Measurements from ENCODE around the gene ADAMTSL1.

Gene ADAMTSL1

DNA sequence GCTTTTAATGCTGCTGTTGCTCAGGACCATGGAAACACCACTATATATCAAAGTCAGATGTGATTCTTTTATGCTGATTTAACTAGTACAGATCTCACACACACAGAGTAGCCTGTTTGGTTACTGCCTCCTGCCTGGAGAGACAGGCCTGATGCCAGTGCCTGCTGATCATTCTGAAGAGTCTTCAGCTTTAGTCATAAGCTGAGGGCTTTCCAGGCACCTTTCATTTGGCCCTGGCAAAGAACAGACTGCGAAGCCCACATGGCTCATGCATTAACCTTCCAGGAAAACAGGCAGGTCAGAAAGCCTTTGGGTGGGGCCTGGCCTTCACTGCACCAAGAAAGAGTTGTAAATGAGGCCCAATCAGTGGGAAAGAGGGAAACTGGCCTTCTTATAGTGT, 414.3 kb downstream of the ADAMTSL1 start:
- no peak overlapping the region for H3K4me3 ChIP-seq (ENCODE audit: low read depth, low read length)
- no peak for TF ChIP-seq CTCF (conservative IDR thresholded peaks at IDR 0.05; ENCODE audit: low read depth, low read length)
- peak; percentile 45 for DNase-seq (ENCODE audit: low read depth)

GRCh38 chr9:18889550-18889949, 415.6 kb downstream of the ADAMTSL1 start:
- H3K4me3 ChIP-seq (ENCODE audit: low read depth, low read length), result no peak overlapping the region
- no peak for DNase-seq (ENCODE audit: low read depth)
- no peak for TF ChIP-seq CTCF (conservative IDR thresholded peaks at IDR 0.05; ENCODE audit: low read depth, low read length)

- TF ChIP-seq CTCF (conservative IDR thresholded peaks at IDR 0.05; ENCODE audit: low read depth, low read length), result no peak
- H3K4me3 ChIP-seq (ENCODE audit: low read depth, low read length), result no peak overlapping the region
- peak; percentile 84 for DNase-seq (ENCODE audit: low read depth)
These were observed 416.4 kb downstream of the ADAMTSL1 start for GRCh38 chr9:18890372-18890771.

DNA sequence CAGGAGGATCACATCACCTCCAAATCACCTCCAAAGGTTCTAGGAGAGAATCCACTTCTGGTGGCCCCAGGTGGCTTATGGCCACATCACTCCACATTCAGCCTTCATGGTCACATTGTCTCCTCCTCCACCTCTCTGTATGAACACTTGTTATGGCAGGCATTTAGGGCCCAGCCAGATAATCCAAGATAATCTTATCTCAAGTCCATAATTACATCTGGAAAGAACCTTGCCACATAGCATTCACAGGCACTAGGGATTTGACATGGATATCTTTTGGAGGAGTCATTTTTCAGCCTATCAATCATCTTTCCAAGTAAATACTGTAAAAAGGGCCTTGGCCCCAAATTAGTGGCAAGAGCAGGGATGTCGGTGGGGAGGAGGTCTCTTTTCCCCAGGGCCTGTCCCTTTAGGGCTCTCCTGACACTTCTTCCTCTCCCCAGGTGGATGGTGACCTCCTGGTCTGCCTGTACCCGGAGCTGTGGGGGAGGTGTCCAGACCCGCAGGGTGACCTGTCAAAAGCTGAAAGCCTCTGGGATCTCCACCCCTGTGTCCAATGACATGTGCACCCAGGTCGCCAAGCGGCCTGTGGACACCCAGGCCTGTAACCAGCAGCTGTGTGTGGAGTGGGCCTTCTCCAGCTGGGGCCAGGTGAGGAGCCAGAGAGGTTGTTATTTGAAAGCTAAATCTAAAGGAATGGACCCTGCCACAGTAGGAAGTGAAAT, 418.2 kb downstream of the ADAMTSL1 start:
- TF ChIP-seq CTCF (conservative IDR thresholded peaks at IDR 0.05; ENCODE audit: low read depth, low read length), result no peak
- no peak overlapping the region for H3K4me3 ChIP-seq (ENCODE audit: low read depth, low read length)
- DNase-seq (ENCODE audit: low read depth), result no peak

- no peak for DNase-seq (ENCODE audit: low read depth)
- no peak for TF ChIP-seq CTCF (conservative IDR thresholded peaks at IDR 0.05; ENCODE audit: low read depth, low read length)
- no peak overlapping the region for H3K4me3 ChIP-seq (ENCODE audit: low read depth, low read length)
These were observed 419.1 kb downstream of the ADAMTSL1 start for GRCh38 chr9:18893046-18893445.

- DNase-seq (ENCODE audit: low read depth), result no peak
- no peak for TF ChIP-seq CTCF (conservative IDR thresholded peaks at IDR 0.05; ENCODE audit: low read depth, low read length)
- H3K4me3 ChIP-seq (ENCODE audit: low read depth, low read length), result no peak overlapping the region
These were observed 419.5 kb downstream of the ADAMTSL1 start for GRCh38 chr9:18893491-18893890.

DNA sequence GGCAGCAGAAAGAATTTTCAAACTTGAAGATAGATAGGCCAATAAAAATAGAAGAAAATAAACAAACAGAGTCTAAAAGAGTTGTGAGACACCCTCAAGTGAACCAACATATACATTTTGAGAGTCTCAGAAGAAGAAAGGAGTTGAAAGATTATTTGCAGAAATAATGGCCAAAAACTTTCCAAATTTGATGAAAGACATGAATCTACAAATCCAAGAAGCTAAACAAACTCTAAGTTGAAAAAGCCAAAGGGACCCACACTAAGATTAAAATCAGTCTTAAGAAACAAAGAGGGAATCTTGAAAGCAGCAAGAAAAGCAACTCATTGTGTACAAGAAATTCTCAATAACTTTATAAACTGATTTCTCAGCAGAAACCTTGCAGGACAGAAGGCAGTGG, 422.1 kb downstream of the ADAMTSL1 start:
- DNase-seq (ENCODE audit: low read depth), result no peak
- no peak for TF ChIP-seq CTCF (conservative IDR thresholded peaks at IDR 0.05; ENCODE audit: low read depth, low read length)
- H3K4me3 ChIP-seq (ENCODE audit: low read depth, low read length), result no peak overlapping the region
